HG02759 (cell line): ENCODE data around the gene TMEM158.

Experiments used
- ATAC-seq: cut with Tn5 transposase; IDR thresholded peaks from one replicate; pipeline ENCODE4 v1.9.1; 2021; ENCODE audit warnings: mild to moderate bottlenecking, moderate library complexity; ENCODE audit not compliant: unreplicated experiment

The TMEM158 gene

GRCh38 chr3:45226206-45226915 is at the start of gene TMEM158:
Gene TMEM158, minus strand, starts transcription at chr3:45226287. Its CDS starts 260 bp downstream, at chr3:45226027.
- ATAC-seq, result peak; percentile 84

GRCh38 chr3:45275006-45275704 is 49.1 kb upstream of the TMEM158 start:
- ATAC-seq, result no peak

GRCh38 chr3:45273681-45274515 is 47.8 kb upstream of the TMEM158 start:
- no peak for ATAC-seq

GRCh38 chr3:45272828-45273470 is 46.9 kb upstream of the TMEM158 start:
- no peak for ATAC-seq

- ATAC-seq, result no peak
Measured at GRCh38 chr3:45272032-45272810, 46.1 kb upstream of the TMEM158 start.

- ATAC-seq, result no peak
Measured at GRCh38 chr3:45269952-45270351, 43.9 kb upstream of the TMEM158 start.

GRCh38 chr3:45267097-45267496 is 41.0 kb upstream of the TMEM158 start:
- no peak for ATAC-seq

- no peak for ATAC-seq
Measured at GRCh38 chr3:45261333-45262110, 35.4 kb upstream of the TMEM158 start.

- no peak for ATAC-seq
Measured at GRCh38 chr3:45259133-45259532, 33.0 kb upstream of the TMEM158 start.

- no peak for ATAC-seq
Measured at GRCh38 chr3:45258317-45258716, 32.2 kb upstream of the TMEM158 start.

- ATAC-seq, result no peak
Measured at GRCh38 chr3:45253316-45253715, 27.2 kb upstream of the TMEM158 start.

- no peak for ATAC-seq
Measured at GRCh38 chr3:45252826-45253225, 26.7 kb upstream of the TMEM158 start.

GRCh38 chr3:45249391-45249790 is 23.3 kb upstream of the TMEM158 start:
- no peak for ATAC-seq

GRCh38 chr3:45246241-45246640 is 20.2 kb upstream of the TMEM158 start:
- no peak for ATAC-seq

GRCh38 chr3:45244356-45244755 is 18.3 kb upstream of the TMEM158 start:
- no peak for ATAC-seq

GRCh38 chr3:45241206-45241605 is 15.1 kb upstream of the TMEM158 start:
- ATAC-seq, result no peak

GRCh38 chr3:45240292-45240691 is 14.2 kb upstream of the TMEM158 start:
- ATAC-seq, result no peak

GRCh38 chr3:45239254-45239653 is 13.2 kb upstream of the TMEM158 start:
- no peak for ATAC-seq

- no peak for ATAC-seq
Measured at GRCh38 chr3:45236964-45237363, 10.9 kb upstream of the TMEM158 start.

GRCh38 chr3:45235409-45235808 is 9.3 kb upstream of the TMEM158 start:
- no peak for ATAC-seq
